ENCODE data around the gene ETFA. TPM values are rescaled to one million over a fixed set of nuclear protein-coding genes. Genes with fewer than 3 reads are reported as not detected.
"Not testable (repeated sequence)": the region's sequence is repeated elsewhere in the genome, so short reads cannot be mapped to it uniquely, and the experiment has no call there.

ETFA gene
- total and polyA plus RNA-seq, 2 of the 8 experiments (the other 6 are each of a cell fraction or from before 2014, with no cell fraction given): 60.9 to 90.0 TPM

GRCh38 chr15:76294463-76294862 lies 16.8 kb downstream of the ETFA start:
- H3K23ac ChIP-seq (ENCODE audit: insufficient read length); H2AK5ac ChIP-seq (ENCODE audit: low read depth, low read length); H4K8ac ChIP-seq (ENCODE audit: extremely low read depth, insufficient read depth, low read length); H3K4ac ChIP-seq (replicated peaks; ENCODE audit: insufficient read length, low read depth, low read length); H4K5ac ChIP-seq (ENCODE audit: insufficient read length, low read depth, low read length); H3K9ac ChIP-seq (replicated peaks in 1 of 4; ENCODE audit: extremely low read depth in 1 of 4, low read depth in 3 of 4, low read length in 3 of 4); H2BK20ac ChIP-seq (ENCODE audit: low read length); H3K56ac ChIP-seq (replicated peaks; ENCODE audit: insufficient read length, low read depth, low read length); H3K23me2 ChIP-seq (ENCODE audit: low read depth, low read length); H2BK12ac ChIP-seq (ENCODE audit: low read depth, low read length); H2BK15ac ChIP-seq (ENCODE audit: low read length); H3K4me1 ChIP-seq (replicated peaks in 1 of 4; ENCODE audit: control insufficient read depth in 3 of 4, insufficient read depth in 4 of 4, low read length in 3 of 4); H3K79me1 ChIP-seq (ENCODE audit: low read depth, low read length); FAIRE-seq; H2BK120ac ChIP-seq (replicated peaks; ENCODE audit: low read depth, low read length); H3K9me3 ChIP-seq (ENCODE audit: insufficient read depth in 2 of 2, low read depth in 1 of 2, low read length in 1 of 2); H4K20me1 ChIP-seq (replicated peaks in 1 of 2; ENCODE audit: control insufficient read depth in 1 of 2, insufficient read depth in 2 of 2, low read length in 2 of 2); H3K18ac ChIP-seq (ENCODE audit: extremely low read depth, low read length); H3K4me2 ChIP-seq (ENCODE audit: insufficient read depth in 1 of 2, low read depth in 2 of 2, low read length in 2 of 2); DNase-seq (ENCODE audit: low read depth in 1 of 2, low spot score in 2 of 2); H3K14ac ChIP-seq (ENCODE audit: insufficient read length); H3K4me3 ChIP-seq (ENCODE audit: extremely low read depth in 1 of 4, insufficient read depth in 2 of 4, low read depth in 3 of 4, low read length in 4 of 4); H3K27me3 ChIP-seq (replicated peaks in 1 of 4; ENCODE audit: control insufficient read depth in 3 of 4, extremely low read depth in 1 of 4, insufficient read depth in 3 of 4, low read length in 3 of 4); H3K36me3 ChIP-seq (ENCODE audit: control insufficient read depth in 2 of 4, insufficient read depth in 4 of 4, low read length in 3 of 4); H3K27ac ChIP-seq (ENCODE audit: low read depth, low read length); H2AFZ ChIP-seq (ENCODE audit: low read length); H2BK5ac ChIP-seq (ENCODE audit: low read depth, low read length); H4K91ac ChIP-seq (replicated peaks; ENCODE audit: insufficient read length, low read length): not testable (repeated sequence)
- ChIA-PET CTCF (ENCODE audit: partially characterized antibody) (interaction anchor here (1.1 to 2.3 kb wide), 6 partner anchors 10 to 146 kb away, joined by 3 to 9 read pairs (median 4); no protein-coding TSS in a partner anchor), POLR2A (ENCODE audit: partially characterized antibody) (interaction anchor here (1.4 kb wide), 1 partner anchor 17 kb away, joined by 4 read pairs; the partner anchor contains the start of gene ETFA)
- 88% methylated on average over 1 of the region's 1 CpG; no CpG with 5 or more reads in 1 of the 2 experiments for WGBS, 2 experiments (ENCODE audit: extremely low coverage in 1 of 2, insufficient coverage in 1 of 2, insufficient read length in 1 of 2, insufficient replicate concordance in 2 of 2, low coverage in 1 of 2, low lambda C conversion rate in 2 of 2, missing lambda C conversion rate in 1 of 2)
- peaks cover 0 to 11% of the 10 kb centered on the region in 2 experiments; a peak in 2 of 4 replicates for H3K79me2 ChIP-seq (ENCODE audit: control insufficient read depth in 1 of 2, insufficient read depth in 2 of 2, low read length in 2 of 2)

Data from H1 (cell line).